PC-3 (cell line): ENCODE data around the gene AARSD1.

Source experiments
- CTCF ChIP-seq: fragments of 300-600 bp; sonication (generic); conservative IDR thresholded peaks from 2 replicates; pipeline ENCODE4 v1.5.1; 2017; ENCODE audit warnings: antibody characterized with exemption, low read depth, mild to moderate bottlenecking, low read length
- EZH2 ChIP-seq: fragments of 300-600 bp; sonication (generic); IDR thresholded peaks from one replicate; pipeline ENCODE4 v1.6.1; 2017; ENCODE audit warnings: antibody characterized with exemption, mild to moderate bottlenecking, low read length; ENCODE audit not compliant: unreplicated experiment

- no peak for TF ChIP-seq CTCF
- TF ChIP-seq EZH2: no peak
Measured at GRCh38 chr17:42946812-42947211, 17.4 kb downstream of the AARSD1 start.
